NCI-H1417 (cell line): ENCODE data around the gene CHSY3.

ENCODE experiments used
- DNase-seq, 3 experiments: peaks; one replicate each; lab custom pipeline; 2025; lab: John Stamatoyannopoulos, UW

CHSY3 gene

DNA sequence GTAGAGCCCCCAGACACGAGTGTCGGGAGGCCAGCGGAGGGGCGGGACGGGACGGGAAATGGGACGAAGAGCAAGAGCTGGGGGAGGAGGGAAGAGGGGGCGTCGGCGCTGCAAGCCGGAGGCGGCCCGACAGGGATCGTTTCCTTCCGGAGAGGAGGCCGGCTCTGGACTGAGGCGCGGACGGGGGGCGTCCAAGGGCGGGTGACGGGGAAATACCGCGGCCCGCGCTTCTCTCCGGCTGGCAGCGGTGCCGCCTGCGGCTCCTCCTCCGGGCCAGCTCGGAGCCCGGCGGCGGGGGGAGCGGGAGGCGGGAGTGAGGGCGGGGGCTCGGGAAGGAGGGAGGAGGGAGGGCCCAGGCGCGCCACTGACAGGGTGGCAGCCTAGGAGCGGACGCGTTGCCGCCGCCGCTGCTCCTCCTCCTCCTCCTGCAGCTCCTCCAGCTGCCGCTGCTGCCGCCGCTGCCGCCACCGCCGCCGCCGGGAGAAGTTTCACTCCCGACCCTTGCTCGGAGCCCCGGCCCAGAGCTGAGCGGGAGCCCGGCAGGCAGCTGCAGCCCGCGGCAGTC lies at the start of gene CHSY3:
TSS of gene CHSY3 (plus strand) at position 364 of the 565 bp plus-strand sequence.
- DNase-seq = peak; percentile 56 to 78 (median 75)

DNA sequence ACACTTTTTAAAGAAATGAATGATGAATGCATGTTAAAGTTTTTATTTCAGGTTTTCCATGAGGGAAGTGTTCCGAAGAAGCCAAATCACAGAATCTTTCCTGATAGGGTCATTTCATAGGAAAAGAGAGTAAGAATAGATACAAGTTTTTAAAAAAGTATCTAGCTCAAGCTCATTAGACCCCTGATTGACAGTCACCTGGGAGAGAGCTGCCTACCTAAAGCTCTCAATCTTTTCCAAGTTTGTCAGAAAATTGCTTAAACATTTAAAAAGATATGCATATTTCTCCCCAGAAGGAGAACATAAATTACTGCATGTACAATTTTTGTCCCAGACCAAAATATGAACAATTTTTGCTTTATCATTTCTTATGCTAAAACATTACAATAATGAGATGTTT lies 47.9 kb upstream of the CHSY3 start:
- no peak for DNase-seq

DNA sequence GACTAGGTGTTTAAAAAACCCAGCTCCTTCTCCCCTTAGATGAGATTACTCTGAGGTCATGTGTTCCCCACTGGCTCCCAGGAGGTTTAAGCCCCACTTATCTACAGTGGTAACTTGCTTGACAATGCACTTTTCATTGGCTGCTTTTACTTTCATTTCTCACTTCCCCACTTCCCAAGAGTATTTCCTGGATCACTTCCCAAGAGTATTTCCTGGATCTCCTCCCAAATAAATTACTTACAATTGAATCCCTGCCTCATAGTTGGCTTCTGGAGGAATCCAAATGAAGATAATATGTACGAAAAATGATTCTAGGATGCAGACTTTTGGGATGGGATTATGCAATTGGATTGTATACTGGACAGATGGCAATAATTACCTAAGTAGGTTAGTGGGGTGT lies 47.1 kb upstream of the CHSY3 start:
- no peak for DNase-seq

DNA sequence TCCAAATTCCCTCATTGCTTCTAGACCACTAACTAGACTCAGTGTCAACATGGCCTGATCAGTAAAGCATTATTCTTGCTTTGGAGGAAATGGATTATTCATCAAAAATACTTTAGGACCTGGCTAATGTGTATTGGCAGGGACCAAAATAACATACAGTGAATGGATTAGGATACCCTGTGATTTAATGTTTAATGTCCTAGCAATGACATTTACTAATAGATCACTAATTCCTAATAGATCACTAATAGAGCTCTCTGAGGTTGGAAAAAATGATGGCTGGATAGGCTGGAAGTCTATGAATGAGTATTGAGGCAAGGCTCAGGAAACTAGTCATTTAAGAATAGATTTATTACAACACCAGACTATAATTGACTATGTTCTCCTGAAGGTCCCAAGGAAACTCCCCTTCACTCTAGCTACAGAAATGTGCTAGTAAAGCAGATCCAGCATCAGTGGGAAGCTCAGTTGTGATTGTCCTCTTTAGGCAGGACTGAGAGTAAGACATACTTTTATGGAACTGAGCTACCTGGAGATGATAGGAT lies 46.1 kb upstream of the CHSY3 start:
- DNase-seq = no peak

DNA sequence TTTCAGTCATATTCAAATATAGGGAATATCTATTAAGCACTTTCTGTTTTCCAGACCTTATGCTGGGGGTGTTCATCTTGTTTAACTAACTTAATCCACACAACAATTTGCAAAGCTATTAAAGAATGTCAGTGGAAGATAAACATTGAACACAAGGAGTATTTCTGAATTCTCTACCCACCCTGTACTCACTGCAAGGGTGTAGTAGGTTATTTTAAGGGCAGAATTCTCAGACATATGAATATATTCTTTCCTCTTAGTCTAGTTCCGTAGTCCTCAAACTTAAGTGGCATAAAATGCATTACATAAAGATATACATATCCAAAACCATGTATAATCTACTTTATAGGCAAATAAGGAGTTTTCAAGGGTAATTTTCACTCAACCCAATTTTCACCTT lies 19.9 kb upstream of the CHSY3 start:
- DNase-seq = no peak

DNA sequence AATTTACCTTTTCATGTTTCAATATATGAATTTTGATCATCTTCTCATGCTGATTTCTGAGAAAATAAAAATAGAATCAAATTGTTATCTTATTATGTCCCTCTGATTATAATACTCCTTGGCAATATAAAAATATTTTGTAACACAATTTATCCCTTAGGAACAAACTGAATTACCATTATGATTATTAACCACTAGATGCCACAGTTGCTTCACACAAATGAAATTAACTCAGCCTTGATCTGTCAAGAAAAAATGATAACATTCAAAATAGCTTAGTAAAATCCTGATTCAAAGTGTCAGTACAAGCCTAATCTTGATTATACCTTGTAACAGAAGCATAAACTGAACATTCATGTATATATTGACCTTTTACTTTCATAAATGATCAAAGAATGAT lies 4.8 kb upstream of the CHSY3 start:
- DNase-seq = peak in 1 of 3 experiments; percentile 41

DNA sequence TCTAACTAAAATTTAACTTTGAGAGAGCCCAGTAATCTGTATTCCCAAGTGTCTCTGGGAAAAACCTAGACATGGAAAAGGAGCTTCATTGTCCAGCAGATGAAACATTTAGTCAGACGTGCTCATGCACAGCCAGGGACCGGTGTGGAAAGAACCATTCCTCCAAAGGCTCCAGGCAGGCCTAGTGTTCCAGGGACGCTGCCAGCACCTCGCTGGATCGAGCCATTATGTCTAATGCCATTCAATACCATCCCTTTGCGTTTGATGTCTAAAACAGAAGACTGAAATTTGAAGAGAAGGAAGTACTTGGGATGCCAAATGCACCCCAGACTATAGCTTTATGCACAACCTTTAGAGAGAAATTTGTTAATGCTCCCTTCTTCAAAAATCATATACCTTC lies 1.4 kb upstream of the CHSY3 start:
- DNase-seq = no peak

DNA sequence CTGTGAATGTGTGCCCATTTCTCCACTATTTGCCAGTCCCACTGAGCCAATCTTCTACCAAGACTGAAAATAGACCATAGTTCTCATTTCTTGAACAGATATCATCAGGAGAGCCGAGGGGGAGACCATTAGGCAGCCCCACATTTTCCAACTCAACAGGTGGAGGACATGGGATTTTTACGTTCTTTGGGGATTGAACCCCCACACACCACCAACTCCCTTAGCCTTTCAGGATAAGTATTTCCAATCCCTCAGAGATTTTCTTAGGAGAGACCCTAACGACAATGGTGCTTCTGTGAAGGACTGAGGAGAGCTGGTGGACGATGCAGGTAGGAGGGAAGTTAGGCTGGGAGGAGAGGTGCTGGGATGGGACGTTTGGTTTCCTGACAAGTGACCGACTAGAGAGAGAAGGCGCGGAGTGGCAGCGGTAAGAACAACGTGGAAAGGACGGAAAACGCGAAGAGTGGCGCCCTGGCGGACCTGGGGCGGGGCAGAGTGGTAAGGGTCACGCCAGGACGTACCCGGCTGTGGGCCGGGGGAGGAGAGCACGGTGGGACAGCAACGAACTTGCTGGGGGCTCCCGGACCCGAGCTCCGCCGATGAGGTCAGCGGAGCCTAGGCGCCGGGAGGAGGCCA lies 681 bp upstream of the CHSY3 start:
- no peak for DNase-seq

DNA sequence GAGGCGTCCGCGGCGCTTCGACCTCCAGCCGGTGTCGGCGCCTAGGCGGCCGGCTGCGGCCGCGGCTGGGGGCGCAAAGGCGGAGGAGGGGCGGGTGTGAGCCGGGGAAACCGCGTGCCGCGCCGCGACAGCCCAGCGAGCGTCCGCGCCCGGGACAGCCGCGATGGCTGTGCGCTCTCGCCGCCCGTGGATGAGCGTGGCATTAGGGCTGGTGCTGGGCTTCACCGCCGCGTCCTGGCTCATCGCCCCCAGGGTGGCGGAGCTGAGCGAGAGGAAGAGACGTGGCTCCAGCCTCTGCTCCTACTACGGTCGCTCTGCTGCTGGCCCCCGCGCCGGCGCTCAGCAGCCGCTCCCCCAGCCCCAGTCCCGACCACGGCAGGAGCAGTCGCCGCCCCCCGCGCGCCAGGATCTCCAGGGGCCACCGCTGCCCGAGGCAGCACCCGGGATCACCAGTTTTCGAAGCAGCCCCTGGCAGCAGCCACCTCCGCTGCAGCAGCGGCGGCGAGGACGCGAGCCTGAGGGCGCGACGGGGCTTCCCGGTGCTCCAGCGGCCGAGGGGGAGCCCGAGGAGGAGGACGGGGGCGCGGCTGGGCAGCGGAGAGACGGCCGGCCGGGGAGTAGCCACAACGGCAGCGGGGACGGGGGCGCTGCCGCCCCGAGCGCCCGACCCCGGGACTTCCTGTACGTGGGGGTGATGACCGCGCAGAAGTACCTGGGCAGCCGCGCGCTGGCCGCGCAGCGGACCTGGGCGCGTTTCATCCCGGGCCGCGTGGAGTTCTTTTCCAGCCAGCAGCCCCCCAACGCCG lies 605 bp downstream of the CHSY3 start:
- DNase-seq = peak in 2 of 3 experiments; percentile 30 to 78

DNA sequence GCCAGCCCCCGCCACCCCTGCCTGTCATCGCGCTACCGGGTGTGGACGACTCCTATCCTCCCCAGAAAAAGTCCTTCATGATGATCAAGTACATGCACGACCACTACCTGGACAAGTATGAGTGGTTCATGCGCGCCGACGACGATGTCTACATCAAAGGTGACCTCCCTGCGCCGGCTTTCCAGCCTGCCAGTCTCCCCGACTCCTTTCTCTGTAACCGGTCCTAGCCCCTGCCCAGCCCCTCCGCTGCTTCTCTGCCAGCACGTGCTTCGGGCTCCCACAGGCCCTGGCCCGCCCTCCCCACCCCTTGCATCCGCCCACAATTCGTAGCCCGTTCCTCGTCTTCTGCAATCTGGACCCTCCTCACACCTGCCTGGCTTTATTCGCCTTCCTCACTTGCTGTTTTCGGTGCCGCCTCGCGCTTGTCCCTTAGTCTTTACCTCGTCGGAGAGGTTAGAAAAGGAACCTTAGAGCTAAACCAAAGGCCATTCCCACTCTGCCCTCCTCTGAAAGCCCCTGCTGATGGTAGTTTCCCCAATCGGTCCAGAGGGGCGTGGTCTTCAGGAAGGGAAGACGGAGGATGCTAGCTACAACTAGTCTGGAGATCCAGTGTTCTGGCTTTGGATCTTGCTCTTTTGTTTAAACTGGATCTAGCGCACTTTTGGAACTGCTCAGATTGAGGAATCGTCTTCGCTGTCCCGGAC lies 1.4 kb downstream of the CHSY3 start:
- peak in 2 of 3 experiments; percentile 56 to 68 for DNase-seq

DNA sequence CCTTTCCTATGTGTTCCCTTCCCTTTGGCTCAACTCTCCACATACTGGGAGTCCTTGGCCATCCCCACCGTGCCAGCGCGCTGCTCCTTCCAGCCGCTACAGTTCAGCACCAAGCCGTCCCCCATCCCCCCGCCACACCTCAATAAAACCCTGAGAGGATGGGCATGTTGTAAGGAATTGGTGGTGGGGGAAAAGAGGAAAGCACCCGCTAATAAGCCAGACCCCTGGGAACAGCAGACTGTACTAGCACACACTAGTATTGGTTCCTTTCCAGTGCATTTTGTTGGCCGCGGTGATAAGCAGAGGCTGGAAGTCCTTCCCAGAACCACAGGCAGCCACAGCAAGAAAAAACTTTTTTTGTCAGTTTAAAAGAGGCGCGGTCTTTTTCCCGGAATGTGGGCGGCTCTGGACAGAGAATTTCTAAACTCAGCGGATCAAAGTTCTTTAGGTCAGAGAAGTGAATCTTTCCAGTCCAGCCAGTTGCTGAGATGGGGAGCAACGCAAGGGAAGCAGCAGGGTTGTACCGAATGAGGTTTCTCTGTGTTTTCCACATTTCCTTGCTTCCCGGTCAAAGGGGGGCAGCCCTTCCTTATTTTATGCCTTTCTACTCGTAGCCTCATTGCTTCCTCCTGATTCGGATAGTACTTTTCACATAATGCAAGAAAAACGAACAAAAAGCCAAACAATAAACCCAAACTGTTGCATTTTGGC lies 2.1 kb downstream of the CHSY3 start:
- peak in 2 of 3 experiments; percentile 6 to 29 for DNase-seq

DNA sequence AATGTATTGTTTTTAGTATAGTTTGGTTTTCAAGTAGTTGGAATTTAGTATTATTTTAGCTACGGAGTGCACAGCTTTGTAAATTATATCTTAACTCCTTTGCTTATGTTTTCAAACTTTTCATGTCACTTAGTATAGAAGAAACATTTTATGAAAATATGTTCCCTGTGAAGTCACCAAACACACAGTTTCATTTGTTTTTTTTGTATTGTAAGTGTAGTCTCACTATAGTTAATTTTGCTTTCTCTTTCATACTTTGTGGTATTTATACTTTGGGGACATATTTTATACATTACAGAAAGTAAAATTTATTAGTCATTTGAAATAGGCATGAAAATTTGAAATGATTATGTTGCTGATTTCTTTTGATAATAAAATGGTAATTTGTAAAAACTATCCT lies 5.0 kb downstream of the CHSY3 start:
- DNase-seq = no peak

DNA sequence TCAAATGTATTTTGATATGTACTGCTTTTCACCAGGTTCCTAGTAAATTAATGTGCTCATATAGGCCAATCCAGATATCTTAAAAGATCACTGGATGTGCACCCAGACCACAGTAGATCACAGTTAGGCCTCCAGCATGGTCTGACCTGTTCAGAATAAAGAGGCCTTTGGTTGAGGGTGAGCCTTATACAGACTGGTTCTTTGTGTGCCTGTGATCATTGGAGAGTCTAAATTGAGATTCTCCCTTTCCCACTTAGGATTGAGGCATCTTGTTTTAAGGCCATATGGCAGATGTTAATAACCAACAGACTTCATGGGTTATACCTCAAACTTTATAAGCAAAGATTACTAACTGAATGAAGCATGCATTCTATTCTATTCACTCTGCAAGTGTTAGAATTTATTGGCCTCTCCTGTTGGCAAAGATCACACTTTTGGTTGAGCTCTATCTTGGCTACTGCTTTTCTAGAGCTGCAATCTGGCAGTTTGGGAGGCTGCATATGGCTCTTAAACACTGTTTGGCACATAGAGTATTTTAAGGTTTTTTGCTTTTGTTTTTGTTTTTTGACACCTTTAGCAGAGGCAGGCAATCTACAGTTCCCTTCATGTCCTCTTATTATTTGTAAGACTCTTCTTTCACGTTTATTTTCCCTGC lies 8.5 kb downstream of the CHSY3 start:
- DNase-seq = no peak

DNA sequence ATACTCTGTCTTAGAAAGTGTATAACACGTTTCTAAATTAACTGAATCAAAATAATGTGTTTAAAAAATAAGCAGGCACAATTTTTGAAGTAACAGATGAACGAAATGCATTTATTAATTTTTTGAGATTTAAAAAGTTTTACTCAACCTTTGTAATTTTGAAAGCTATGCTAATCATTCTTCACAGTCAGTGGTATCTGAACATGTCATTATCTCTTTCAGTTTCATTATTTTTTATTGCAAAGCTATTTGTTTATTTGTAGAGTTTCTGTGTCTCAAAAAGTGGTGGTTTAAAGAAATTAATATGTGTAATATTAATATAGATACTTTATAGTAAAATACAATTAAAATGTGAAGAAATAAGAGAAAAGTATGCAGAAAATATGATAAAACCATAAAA lies 11.2 kb downstream of the CHSY3 start:
- DNase-seq = no peak

DNA sequence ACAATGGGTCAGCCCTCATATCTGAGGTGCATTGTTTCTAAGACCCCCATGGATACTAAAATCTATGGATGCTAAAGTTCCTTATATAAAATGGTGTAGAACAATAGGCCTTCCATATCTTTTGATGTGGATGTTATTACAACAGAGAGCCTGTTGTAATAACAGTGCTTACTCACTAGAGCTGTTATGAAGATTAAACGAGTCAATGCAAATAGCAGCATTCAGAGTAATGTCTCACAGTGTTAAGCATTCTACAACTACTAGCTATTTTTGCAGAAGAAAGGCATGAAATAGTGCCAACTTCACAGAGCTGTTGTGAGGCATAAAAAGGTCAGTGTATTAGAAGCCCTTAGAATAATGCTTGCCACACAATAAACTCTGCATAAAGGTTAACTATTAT lies 13.0 kb downstream of the CHSY3 start:
- DNase-seq = no peak

DNA sequence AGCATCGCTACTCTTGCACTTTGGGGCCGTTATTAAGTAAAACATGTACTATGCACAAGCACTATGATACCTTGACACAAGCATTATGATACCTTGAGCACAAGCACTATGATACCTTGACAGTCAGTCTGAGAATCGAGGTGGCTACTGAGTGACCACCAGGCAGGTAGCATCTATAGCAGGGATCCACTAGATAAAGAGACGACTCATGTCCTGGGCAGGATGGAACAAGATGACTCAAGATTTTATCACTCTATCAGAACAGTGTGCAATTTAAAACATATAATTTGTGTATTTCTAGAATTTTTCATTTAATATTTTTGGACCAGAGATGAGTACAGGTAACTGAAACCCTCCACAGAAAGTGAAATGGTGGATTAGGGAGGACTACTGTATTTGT lies 16.9 kb downstream of the CHSY3 start:
- DNase-seq = no peak

DNA sequence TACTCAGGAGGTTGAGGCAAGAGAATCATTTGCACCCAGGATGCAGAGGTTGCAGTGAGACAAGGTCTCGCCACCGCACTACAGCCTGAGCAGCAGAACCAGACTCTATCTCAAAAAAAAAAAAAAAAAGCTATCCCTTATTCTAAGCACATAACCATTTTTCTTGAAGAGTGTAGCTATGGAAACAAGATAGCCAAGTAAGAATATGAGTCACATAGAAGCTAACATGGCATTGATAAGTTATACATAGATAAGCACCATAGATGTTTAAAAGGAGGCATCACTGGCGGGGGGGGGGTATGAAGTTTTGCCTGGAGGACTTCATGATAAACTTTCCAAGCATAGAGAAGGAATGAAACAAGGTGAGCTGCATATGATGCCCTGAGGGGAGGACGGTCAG lies 26.0 kb downstream of the CHSY3 start:
- no peak for DNase-seq

DNA sequence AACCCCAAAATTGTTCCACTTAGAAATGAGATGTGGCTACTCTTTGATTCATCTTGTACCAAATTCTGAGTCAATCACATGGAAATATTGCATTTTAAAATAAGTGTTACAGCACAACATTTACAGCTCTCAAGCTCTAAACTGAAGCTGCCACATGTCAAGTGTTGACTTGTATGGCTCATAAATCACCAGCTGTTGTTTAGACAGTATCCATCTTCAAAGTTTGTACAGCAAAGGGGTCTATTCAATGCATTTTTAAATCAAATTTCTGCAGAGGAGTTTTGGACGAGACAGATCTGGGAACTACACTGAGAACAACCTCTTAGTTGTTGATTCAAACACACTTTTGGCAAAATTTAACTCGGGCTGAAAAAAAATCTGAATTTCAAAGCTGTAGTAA lies 31.4 kb downstream of the CHSY3 start:
- DNase-seq = peak in 1 of 3 experiments; percentile 12

DNA sequence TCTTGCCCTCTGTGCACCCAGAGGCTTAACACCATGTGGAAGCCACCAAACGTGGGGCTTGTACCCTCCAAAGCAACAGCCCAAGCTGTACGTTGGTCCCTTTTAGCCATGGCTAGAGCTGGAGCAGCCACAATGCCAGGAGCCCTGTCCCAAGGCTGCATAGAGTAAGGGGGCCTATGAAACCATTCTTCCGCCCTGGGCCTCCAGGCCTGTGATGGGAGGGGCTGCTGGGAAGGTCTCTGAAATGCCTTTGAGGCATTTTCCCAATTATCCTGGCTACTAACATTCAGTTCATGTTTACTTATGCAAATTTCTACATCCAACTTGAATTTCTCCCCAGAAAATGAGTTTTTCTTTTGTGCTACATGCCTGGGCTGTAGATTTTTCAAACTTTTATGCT lies 33.8 kb downstream of the CHSY3 start:
- no peak for DNase-seq

DNA sequence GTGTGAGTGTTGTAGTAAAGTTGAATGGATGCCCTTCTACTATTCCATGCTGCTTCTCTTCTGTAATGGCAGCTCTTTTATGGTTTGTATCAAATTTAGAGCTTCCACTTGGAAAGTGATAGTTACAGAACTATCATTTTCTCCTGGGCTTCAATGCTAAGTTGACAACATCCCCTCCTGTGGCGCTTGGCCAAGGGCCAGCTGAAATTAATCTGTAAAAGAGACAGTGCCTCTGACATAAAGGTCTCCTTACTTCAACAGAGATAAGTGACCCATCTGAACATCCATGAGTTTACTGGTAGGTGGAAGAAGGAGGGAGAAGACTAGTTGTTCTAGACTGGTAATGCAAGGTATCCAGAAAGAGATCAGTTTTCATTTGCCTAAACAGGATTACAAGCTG lies 39.7 kb downstream of the CHSY3 start:
- DNase-seq = peak in 1 of 3 experiments; percentile 3

DNA sequence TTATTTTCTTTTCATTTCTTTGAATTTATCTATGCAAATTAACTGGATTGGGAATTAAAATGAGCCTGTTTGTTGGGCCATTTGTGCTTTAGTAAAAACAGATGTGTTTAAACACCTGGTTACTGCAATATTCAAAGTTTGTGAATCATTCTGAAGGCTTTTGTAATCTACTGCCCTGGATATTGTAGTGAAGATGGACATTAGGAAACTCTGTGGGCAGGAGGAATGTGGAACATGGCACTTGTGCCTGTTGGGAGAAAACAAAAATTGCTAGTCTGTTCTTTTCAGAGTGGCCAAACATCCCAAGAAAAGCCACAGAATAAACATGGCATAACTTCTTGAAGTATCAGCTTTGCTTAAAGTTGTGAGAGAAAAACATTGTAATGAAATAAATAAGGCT lies 40.8 kb downstream of the CHSY3 start:
- no peak for DNase-seq
